Spinal cord (tissue), 10 donors: ENCODE measurements around the gene SLC8A1. TPM values are rescaled to one million over a fixed set of nuclear protein-coding genes. Genes with fewer than 3 reads are reported as not detected.

Experiments
- DNase-seq, 6 donors: peaks; one replicate each; pipeline versions ENCODE4 v3.0.0 to v3.0.0-alpha.2; 2013 to 2015; ENCODE audit warnings: low spot score in 6 of 6, low read depth in 4 of 6
- H3K27ac ChIP-seq: one replicate; pipeline ENCODE4 v1.5.1; 2013; ENCODE audit warnings: low read depth, low read length, control low read depth
- H3K27me3 ChIP-seq: one replicate; pipeline ENCODE4 v1.6.1; 2013; ENCODE audit warnings: low read length; ENCODE audit not compliant: control insufficient read depth, insufficient read depth
- H3K36me3 ChIP-seq: one replicate; pipeline ENCODE4 v1.6.1; 2013; ENCODE audit warnings: low read length; ENCODE audit not compliant: control insufficient read depth, insufficient read depth
- H3K4me1 ChIP-seq: one replicate; pipeline ENCODE4 v1.6.1; 2013; ENCODE audit warnings: low read length; ENCODE audit not compliant: control insufficient read depth, insufficient read depth
- H3K4me3 ChIP-seq: one replicate; pipeline ENCODE4 v1.5.1; 2013; ENCODE audit warnings: low read depth, low read length, control low read depth
- H3K9me3 ChIP-seq: one replicate; pipeline ENCODE4 v1.6.1; 2013; ENCODE audit warnings: low read length; ENCODE audit not compliant: control insufficient read depth, insufficient read depth
- WGBS: methylation state at CpG from one replicate; pipeline ENCODE4 v1.1.5; 2013; ENCODE audit warnings: missing lambda C conversion rate; ENCODE audit not compliant: insufficient coverage; 5-methylcytosine and 5-hydroxymethylcytosine counted together
- polyA plus RNA-seq, 2 donors: library from polyadenylated mRNA; unstranded; fragments of 120-200 nt; gene quantifications; one replicate each; pipeline ENCODE4 v1.2.1, GENCODE V29; 2013; ENCODE audit not compliant: insufficient read length in 2 of 2
- total RNA-seq, 2 donors: library from RNA; depleted of rRNA in 1 of 2; stranded (reverse); fragments of 120-200 nt in 1 of 2; fragments of >200 nt in 1 of 2; gene quantifications; one replicate each; pipeline versions ENCODE4 v1.2.3 to v1.2.4, GENCODE V29; 2013 to 2014
- donor health status: healthy.

The SLC8A1 gene
- total and polyA plus RNA-seq, 4 donors, result 21.9 to 137 (median 56.3) TPM

DNA sequence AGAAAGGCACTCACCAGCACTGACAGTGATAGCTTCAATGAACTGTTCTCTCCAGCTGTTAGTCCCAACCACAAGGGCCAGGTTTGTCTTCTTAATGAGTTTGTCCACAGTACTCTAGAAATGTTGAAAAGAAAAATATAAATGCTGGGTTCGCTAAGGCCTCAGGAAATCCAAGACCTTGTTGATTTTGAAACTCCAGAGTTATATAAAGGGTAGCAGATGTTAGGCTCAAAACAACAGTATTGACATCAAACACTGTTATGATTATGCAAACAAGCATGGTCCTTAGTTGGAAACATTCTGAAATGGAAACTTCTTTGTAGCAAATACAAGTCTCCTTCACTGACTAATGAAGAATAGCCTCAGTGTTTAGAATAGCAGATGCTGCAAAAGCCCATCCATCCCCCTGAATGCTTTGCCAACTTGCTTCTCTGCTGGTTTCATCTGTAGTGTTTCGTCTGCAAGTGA is 291.1 kb downstream of the SLC8A1 start:
- peak in 2 of 6 donors; percentile 51 to 63 for DNase-seq
- no peaks in the 10 kb centered on the region for H3K4me1 ChIP-seq
- H3K27me3 ChIP-seq, result no peaks in the 10 kb centered on the region
- H3K36me3 ChIP-seq, result no peaks in the 10 kb centered on the region
- no CpG with 5 or more reads among the region's 2 CpGs for WGBS
- H3K27ac ChIP-seq, result no peak overlapping the region
- H3K4me3 ChIP-seq, result no peak overlapping the region
- H3K9me3 ChIP-seq, result no peaks in the 10 kb centered on the region

DNA sequence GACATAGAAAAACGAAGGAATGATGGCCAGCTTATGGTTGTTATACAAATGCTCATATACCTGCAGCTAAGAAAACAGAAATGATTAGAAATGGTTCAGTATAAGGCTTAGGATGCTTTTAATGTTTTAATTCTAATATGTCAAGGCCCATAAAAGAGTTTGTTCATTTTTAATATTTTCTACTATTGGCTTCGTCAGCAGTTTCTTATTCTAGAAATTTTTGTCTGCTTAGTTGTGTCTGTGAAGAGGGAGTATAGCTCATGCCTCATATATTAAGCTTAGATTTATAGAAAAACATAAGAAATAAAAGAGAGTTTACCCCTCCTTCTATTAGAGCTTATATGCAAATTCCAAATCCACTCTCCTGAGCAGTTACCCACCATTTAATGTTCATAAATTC is 292.6 kb downstream of the SLC8A1 start:
- H3K27ac ChIP-seq, result no peak overlapping the region
- H3K4me3 ChIP-seq, result no peak overlapping the region
- no CpG with 5 or more reads among the region's 2 CpGs for WGBS
- no peaks in the 10 kb centered on the region for H3K36me3 ChIP-seq
- no peaks in the 10 kb centered on the region for H3K27me3 ChIP-seq
- H3K9me3 ChIP-seq, result no peaks in the 10 kb centered on the region
- no peak for DNase-seq
- no peaks in the 10 kb centered on the region for H3K4me1 ChIP-seq

DNA sequence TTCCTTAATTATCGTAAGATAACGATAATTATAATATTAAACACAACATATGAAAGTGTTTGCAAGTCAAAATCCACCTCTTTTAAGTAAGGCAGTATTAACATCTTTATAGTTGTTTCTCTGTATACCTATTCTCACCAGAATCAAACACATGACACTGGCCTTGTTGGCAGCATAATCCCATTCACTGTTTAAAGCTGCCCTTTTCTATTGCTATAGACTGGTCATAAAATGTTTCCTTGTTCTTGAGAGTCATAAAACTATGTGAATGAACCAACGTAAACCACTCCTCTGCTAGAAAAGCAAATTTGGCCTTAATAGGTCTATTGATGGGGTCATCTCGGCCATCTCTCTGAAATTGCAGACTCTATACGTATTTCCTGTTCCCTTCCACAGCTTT is 293.1 kb downstream of the SLC8A1 start:
- no peaks in the 10 kb centered on the region for H3K9me3 ChIP-seq
- no peaks in the 10 kb centered on the region for H3K4me1 ChIP-seq
- H3K4me3 ChIP-seq, result no peak overlapping the region
- no peak for DNase-seq
- no peaks in the 10 kb centered on the region for H3K36me3 ChIP-seq
- no peak overlapping the region for H3K27ac ChIP-seq
- no peaks in the 10 kb centered on the region for H3K27me3 ChIP-seq
- WGBS, result no CpG with 5 or more reads among the region's 5 CpGs

DNA sequence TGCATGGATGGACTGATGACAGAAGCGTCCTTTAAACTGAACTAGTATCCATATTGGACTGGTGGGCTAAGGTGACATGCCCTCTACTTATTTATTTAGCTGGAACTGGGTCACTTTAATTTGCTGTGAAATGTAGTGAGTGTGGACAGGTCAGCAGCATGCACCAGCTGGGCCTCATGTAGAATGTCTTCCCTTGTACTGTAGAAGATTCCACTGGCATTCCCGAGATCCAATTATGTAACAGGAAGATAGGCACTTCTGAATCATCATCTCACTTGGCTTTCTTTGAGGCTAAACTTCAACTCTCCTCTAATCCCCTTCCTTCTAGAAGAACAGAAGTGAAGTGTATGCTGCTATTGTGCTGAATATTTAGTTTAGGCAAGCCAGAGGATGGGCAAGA is 296.2 kb downstream of the SLC8A1 start:
- no CpG with 5 or more reads among the region's 2 CpGs for WGBS
- H3K9me3 ChIP-seq, result no peaks in the 10 kb centered on the region
- no peak for DNase-seq
- H3K27me3 ChIP-seq, result no peaks in the 10 kb centered on the region
- H3K4me1 ChIP-seq, result no peaks in the 10 kb centered on the region
- no peak overlapping the region for H3K27ac ChIP-seq
- no peaks in the 10 kb centered on the region for H3K36me3 ChIP-seq
- H3K4me3 ChIP-seq, result no peak overlapping the region

DNA sequence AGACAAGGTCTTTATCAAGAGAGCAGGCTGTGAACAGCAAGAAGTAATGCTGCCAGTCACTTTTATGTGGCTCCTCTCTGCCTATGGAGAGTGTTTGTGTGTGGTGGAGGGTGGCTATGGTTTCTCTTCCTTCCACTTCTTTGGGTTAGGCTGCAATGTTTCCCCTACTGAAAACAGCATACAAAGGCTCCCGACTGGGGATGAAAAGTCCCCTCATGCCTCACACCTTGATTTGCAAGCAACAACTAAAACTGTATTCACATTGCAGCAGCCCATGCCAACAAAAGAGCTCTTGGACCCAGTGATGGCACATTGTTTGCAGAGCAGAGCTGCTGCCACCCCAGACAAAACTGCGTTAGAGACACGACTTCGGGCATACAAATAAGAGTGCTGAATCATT is 301.6 kb downstream of the SLC8A1 start:
- H3K27ac ChIP-seq, result peak overlapping the region; percentile 16
- no peak overlapping the region for H3K4me3 ChIP-seq
- DNase-seq, result peak in 1 of 6 donors; percentile 58
- WGBS, result 44% methylated on average over 4 of the region's 4 CpGs
- H3K4me1 ChIP-seq, result peaks cover 6% of the 10 kb centered on the region
- no peaks in the 10 kb centered on the region for H3K9me3 ChIP-seq
- H3K36me3 ChIP-seq, result no peaks in the 10 kb centered on the region
- no peaks in the 10 kb centered on the region for H3K27me3 ChIP-seq

DNA sequence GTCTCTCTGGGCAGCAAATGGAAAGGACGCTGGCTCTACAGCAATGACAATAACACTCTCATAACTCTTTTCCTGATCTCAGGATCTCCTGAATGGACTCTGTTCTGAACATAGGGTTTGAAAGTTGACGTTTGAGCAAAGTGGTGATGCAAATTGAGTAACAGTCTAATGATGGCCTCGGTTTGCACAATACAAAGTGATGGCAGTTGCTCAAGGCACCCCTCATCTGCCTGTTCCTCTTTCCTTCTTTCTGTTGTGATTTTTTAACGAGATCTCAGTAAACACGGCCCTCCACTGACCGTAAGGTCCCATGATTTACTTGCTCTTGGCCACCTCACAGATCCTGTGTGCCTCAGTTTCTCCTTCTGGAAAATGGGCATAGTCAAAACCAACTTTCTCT is 303.6 kb downstream of the SLC8A1 start:
- Histone ChIP-seq H3K27me3 (no peaks in the 10 kb centered on the region), H3K27ac (no peak overlapping the region), H3K4me1 (peaks cover 6% of the 10 kb centered on the region), H3K9me3 (no peaks in the 10 kb centered on the region), H3K4me3 (no peak overlapping the region), H3K36me3 (no peaks in the 10 kb centered on the region)
- DNase-seq, result no peak
- 92% methylated on average over 2 of the region's 6 CpGs for WGBS

DNA sequence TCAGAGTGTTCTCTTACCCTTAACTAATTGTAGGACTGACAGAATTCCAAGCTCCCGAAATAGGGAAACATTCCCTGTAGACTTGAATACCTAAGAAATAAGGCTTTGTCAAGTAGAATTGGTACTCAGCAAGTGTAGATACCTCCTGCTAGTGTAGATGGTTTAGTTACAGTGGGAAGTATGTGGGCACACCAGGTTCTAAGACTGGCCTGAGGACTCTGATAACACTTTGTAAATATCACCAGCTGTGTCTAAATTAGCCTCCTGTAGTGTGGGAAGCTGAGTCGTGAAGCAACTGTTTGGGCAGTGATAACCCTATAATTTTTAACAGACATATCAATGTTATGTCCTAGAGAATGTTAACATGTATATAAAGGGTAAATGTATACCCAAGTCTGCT is 304.5 kb downstream of the SLC8A1 start:
- no CpG with 5 or more reads among the region's 2 CpGs for WGBS
- Histone ChIP-seq H3K27me3 (no peaks in the 10 kb centered on the region), H3K4me3 (no peak overlapping the region), H3K4me1 (peaks cover 6% of the 10 kb centered on the region), H3K36me3 (no peaks in the 10 kb centered on the region), H3K27ac (no peak overlapping the region), H3K9me3 (no peaks in the 10 kb centered on the region)
- DNase-seq, result peak in 1 of 6 donors; percentile 52

DNA sequence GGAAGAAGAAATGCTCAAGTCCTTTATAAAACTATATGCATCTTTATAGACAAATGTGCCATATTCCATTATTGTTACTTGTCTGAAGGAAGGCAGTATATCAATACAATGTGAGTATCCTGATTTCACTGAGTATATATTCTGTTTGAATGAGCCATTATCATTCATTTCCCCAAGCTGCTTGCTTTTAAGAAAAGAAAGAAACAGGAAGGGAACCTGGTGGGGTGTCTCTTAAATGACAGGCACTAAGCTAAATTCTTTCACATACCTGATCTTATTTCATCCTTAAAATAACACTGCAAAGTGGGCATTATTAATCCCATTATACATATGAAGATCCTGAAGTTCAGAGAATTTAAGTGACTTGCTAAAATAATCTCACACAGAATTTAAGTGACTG is 307.9 kb downstream of the SLC8A1 start:
- no peak overlapping the region for H3K4me3 ChIP-seq
- DNase-seq, result no peak
- H3K27ac ChIP-seq, result no peak overlapping the region
- H3K4me1 ChIP-seq, result no peaks in the 10 kb centered on the region
- H3K9me3 ChIP-seq, result no peaks in the 10 kb centered on the region
- no peaks in the 10 kb centered on the region for H3K27me3 ChIP-seq
- H3K36me3 ChIP-seq, result no peaks in the 10 kb centered on the region

DNA sequence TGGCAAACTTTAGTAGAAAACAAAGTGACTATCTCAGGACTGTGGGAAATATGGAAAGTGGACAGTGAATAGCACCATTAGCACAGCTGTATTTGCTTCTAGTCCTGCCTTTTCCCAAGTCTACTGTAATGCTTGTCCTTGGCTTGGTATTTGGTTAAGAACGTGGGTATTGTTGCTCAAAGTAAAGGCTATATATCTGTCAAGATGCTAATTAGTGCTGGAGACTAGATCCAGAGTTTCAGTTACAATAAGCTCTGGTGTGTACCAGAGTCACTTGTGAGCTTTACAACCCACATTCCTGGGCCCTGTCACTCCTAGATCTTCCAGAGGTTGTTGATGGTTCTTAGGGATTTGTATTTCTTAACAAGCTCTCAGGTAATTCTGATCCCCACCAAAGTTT is 313.6 kb downstream of the SLC8A1 start:
- Histone ChIP-seq H3K9me3 (no peaks in the 10 kb centered on the region), H3K27ac (no peak overlapping the region), H3K4me1 (no peaks in the 10 kb centered on the region), H3K27me3 (no peaks in the 10 kb centered on the region), H3K4me3 (no peak overlapping the region), H3K36me3 (no peaks in the 10 kb centered on the region)
- DNase-seq, result no peak
- WGBS, result 17% methylated on average over 1 of the region's 1 CpG

DNA sequence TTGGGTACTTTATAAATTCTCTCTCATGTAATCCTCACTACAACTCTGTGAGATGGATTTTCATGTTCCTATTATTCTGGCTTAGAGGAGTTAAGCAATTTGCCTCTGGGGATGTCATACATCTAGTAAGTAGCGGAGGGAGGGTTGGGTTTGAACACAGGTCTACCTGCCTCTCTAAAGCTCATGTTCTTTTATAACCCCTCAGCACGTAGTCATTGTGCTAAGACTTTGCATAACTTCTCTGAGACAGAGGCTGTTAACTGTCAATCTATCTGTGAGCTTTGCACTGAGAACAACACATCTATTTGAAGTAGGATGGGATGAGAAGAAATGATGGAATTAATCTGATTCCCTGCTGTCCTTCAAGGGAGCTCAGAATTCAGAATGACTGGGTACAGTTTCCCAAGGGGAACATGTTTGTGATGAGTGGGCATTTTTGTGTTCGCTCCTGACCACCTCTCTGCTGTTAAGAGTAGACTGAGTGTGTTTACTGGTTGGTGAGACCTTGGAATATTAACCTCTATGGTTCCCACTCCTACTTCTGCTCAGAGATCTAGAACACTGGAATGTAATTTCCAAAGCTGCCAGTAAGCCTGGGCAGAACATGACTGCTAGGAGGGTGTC is 320.7 kb downstream of the SLC8A1 start:
- no CpG with 5 or more reads among the region's 3 CpGs for WGBS
- no peaks in the 10 kb centered on the region for H3K27me3 ChIP-seq
- DNase-seq, result no peak
- H3K4me1 ChIP-seq, result peaks cover 3% of the 10 kb centered on the region
- H3K27ac ChIP-seq, result no peak overlapping the region
- no peaks in the 10 kb centered on the region for H3K36me3 ChIP-seq
- H3K9me3 ChIP-seq, result no peaks in the 10 kb centered on the region
- H3K4me3 ChIP-seq, result no peak overlapping the region
